MCF 10A (cell line): ENCODE data around the gene KMT2B. TPM values are rescaled to one million over a fixed set of nuclear protein-coding genes. Genes with fewer than 3 reads are reported as not detected.
A peak's percentile ranks its signal among the peaks of the same experiment; 100 is the strongest.

ENCODE experiments used
- BruUV-seq: library from RNA; stranded (reverse); fragments of 400-500 nt; replicated peaks from 2 replicates; lab custom pipeline; 2021; lab: Mats Ljungman, UMichigan
- CTCF ChIA-PET: fragments of 300-600 bp; sonication (Branson Sonifier 250); formaldehyde crosslinking; extraction: SDS; loops from one replicate; lab custom pipeline; 2021; ENCODE audit warnings: antibody characterized with exemption, inconsistent platforms; lab: Yijun Ruan, JAX
- POLR2A ChIA-PET: fragments of 300-600, 350-650 bp; sonication (Branson Sonifier 250); formaldehyde crosslinking; extraction: SDS; loops from one replicate; lab custom pipeline; 2020; ENCODE audit warnings: antibody characterized with exemption, inconsistent platforms; lab: Yijun Ruan, JAX
- DNase-seq: peaks from one replicate; pipeline ENCODE4 v3.0.0-alpha.2; 2018; ENCODE audit not compliant: unreplicated experiment
- H3K27ac Mint-ChIP-seq: one replicate; pipeline ENCODE4 v1.8.0; 2022; ENCODE audit warnings: mild to moderate bottlenecking, low read depth, mixed read lengths; ENCODE audit not compliant: unreplicated experiment
- H3K27me3 Mint-ChIP-seq: one replicate; pipeline ENCODE4 v1.8.0; 2022; ENCODE audit warnings: mixed read lengths; ENCODE audit not compliant: insufficient read depth, unreplicated experiment
- H3K36me3 Mint-ChIP-seq: one replicate; pipeline ENCODE4 v1.8.0; 2022; ENCODE audit warnings: mild to moderate bottlenecking, moderate library complexity, mixed read lengths; ENCODE audit not compliant: insufficient read depth, unreplicated experiment
- H3K4me1 Mint-ChIP-seq: one replicate; pipeline ENCODE4 v1.8.0; 2022; ENCODE audit warnings: mixed read lengths; ENCODE audit not compliant: insufficient read depth, unreplicated experiment
- H3K4me3 Mint-ChIP-seq: one replicate; pipeline ENCODE4 v1.8.0; 2022; ENCODE audit warnings: mild to moderate bottlenecking, moderate library complexity, mixed read lengths; ENCODE audit not compliant: unreplicated experiment
- H3K9me3 Mint-ChIP-seq: one replicate; pipeline ENCODE4 v1.8.0; 2022; ENCODE audit warnings: mixed read lengths; ENCODE audit not compliant: unreplicated experiment
- intact Hi-C: fragments of 100-400 bp; cut with micrococcal nuclease; formaldehyde crosslinking; loops from 2 replicates; pipeline ENCODE4 v1.14.1; 2022
- total RNA-seq: library from RNA; stranded (reverse); gene quantifications from 2 replicates; pipeline ENCODE4 v1.2.3, GENCODE V29; 2022
- TF ChIP-seq, protein P1 (sequence below): fragments of 200-600 bp; IDR thresholded peaks from one replicate; pipeline ENCODE4 v1.8.0; 2022; ENCODE audit warnings: antibody characterized with exemption, mild to moderate bottlenecking; ENCODE audit not compliant: unreplicated experiment

KMT2B gene
- total RNA-seq, 1 experiment from 2014 or later, result 36.0 TPM

GRCh38 chr19:35738021-35738886, 20.5 kb downstream of the KMT2B start:
- BruUV-seq, result TSS peak; percentile 62
- Mint-ChIP-seq H3K4me1 (peaks cover 5% of the 10 kb centered on the region), H3K4me3 (no peak overlapping the region), H3K36me3 (peaks cover 37% of the 10 kb centered on the region), H3K27ac (no peak overlapping the region), H3K9me3 (no peaks in the 10 kb centered on the region), H3K27me3 (no peaks in the 10 kb centered on the region)
- ChIA-PET CTCF (interaction anchor here (1.0 to 1.5 kb wide), 3 partner anchors 18 to 190 kb away, joined by 4 to 8 read pairs (median 8); no protein-coding TSS in a partner anchor), POLR2A (interaction anchor here (1.3 kb wide), 1 partner anchor 22 kb away, joined by 4 read pairs; no protein-coding TSS in a partner anchor)
- intact Hi-C loops, result no loop called here
- no peak for DNase-seq
- TF ChIP-seq, protein P1, sequence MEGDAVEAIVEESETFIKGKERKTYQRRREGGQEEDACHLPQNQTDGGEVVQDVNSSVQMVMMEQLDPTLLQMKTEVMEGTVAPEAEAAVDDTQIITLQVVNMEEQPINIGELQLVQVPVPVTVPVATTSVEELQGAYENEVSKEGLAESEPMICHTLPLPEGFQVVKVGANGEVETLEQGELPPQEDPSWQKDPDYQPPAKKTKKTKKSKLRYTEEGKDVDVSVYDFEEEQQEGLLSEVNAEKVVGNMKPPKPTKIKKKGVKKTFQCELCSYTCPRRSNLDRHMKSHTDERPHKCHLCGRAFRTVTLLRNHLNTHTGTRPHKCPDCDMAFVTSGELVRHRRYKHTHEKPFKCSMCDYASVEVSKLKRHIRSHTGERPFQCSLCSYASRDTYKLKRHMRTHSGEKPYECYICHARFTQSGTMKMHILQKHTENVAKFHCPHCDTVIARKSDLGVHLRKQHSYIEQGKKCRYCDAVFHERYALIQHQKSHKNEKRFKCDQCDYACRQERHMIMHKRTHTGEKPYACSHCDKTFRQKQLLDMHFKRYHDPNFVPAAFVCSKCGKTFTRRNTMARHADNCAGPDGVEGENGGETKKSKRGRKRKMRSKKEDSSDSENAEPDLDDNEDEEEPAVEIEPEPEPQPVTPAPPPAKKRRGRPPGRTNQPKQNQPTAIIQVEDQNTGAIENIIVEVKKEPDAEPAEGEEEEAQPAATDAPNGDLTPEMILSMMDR, result no peak

GRCh38 chr19:35738887-35739229, 21.1 kb downstream of the KMT2B start:
- POLR2A ChIA-PET, result no interaction called here
- H3K9me3 Mint-ChIP-seq, result no peaks in the 10 kb centered on the region
- peaks cover 33% of the 10 kb centered on the region for H3K36me3 Mint-ChIP-seq
- no peak for DNase-seq
- BruUV-seq, result no TSS peak
- intact Hi-C loops, result no loop called here
- TF ChIP-seq, protein P1, result no peak
- no peak overlapping the region for H3K27ac Mint-ChIP-seq
- H3K4me3 Mint-ChIP-seq, result peak overlapping the region; percentile 12
- H3K4me1 Mint-ChIP-seq, result peaks cover 5% of the 10 kb centered on the region
- H3K27me3 Mint-ChIP-seq, result no peaks in the 10 kb centered on the region
- CTCF ChIA-PET, result interaction anchor here (0.6 kb wide), 1 partner anchor 47 kb away, joined by 4 read pairs; no protein-coding TSS in a partner anchor

GRCh38 chr19:35739275-35740107, 21.7 kb downstream of the KMT2B start:
- POLR2A ChIA-PET, result interaction anchor here (1.0 to 2.0 kb wide), 8 partner anchors 9 to 95 kb away, joined by 3 to 9 read pairs (median 4); partner anchors contain the start of gene LIN37

More at GRCh38 chr19:35739275-35740107, 21.7 kb downstream of the KMT2B start:
- peak overlapping the region; percentile 72 for H3K4me3 Mint-ChIP-seq
- TF ChIP-seq, protein P1, result no peak
- H3K9me3 Mint-ChIP-seq, result no peaks in the 10 kb centered on the region
- intact Hi-C loops, result no loop called here
- H3K4me1 Mint-ChIP-seq, result peaks cover 8% of the 10 kb centered on the region
- CTCF ChIA-PET, result interaction anchor here (0.6 kb wide), 2 partner anchors 45 to 47 kb away, joined by 4 to 5 read pairs; no protein-coding TSS in a partner anchor
- H3K27me3 Mint-ChIP-seq, result no peaks in the 10 kb centered on the region
- no peak for DNase-seq
- peaks cover 32% of the 10 kb centered on the region for H3K36me3 Mint-ChIP-seq
- H3K27ac Mint-ChIP-seq, result no peak overlapping the region
- no TSS peak for BruUV-seq
